NCI-H345 treated with DMSO at 0.1 percent for 48 hours (cell line): ENCODE results near the gene TIMM23.
"Not testable (repeated sequence)": the region's sequence is repeated elsewhere in the genome, so short reads cannot be mapped to it uniquely, and the experiment has no call there.

Experiments used
- DNase-seq: peaks from one replicate; lab custom pipeline; 2025; ENCODE audit not compliant: unreplicated experiment; lab: John Stamatoyannopoulos, UW

The TIMM23 gene

GRCh38 chr10:45985590-45985989 lies 13.3 kb downstream of the TIMM23 start:
- not testable (repeated sequence) for DNase-seq

GRCh38 chr10:45997557-45997956 lies 25.3 kb downstream of the TIMM23 start:
- no peak for DNase-seq

GRCh38 chr10:45997994-45998763 lies 25.9 kb downstream of the TIMM23 start:
- no peak for DNase-seq

GRCh38 chr10:45999955-46000354 lies 27.7 kb downstream of the TIMM23 start:
- not testable (repeated sequence) for DNase-seq

GRCh38 chr10:46000538-46000937 lies 28.2 kb downstream of the TIMM23 start:
- DNase-seq = no peak

- DNase-seq = no peak
Observed at GRCh38 chr10:46001187-46001756, 29.0 kb downstream of the TIMM23 start.

- not testable (repeated sequence) for DNase-seq
Observed at GRCh38 chr10:46002189-46002687, 29.9 kb downstream of the TIMM23 start.

- no peak for DNase-seq
Observed at GRCh38 chr10:46002916-46003693, 30.8 kb downstream of the TIMM23 start.

GRCh38 chr10:46004963-46005362 lies 32.7 kb downstream of the TIMM23 start:
- no peak for DNase-seq

GRCh38 chr10:46005383-46005782 lies 33.1 kb downstream of the TIMM23 start:
- DNase-seq = no peak

- DNase-seq = no peak
Observed at GRCh38 chr10:46006219-46006618, 33.9 kb downstream of the TIMM23 start.

GRCh38 chr10:46012746-46013145 lies 40.5 kb downstream of the TIMM23 start:
- no peak for DNase-seq

- no peak for DNase-seq
Observed at GRCh38 chr10:46014206-46014605, 41.9 kb downstream of the TIMM23 start.

GRCh38 chr10:46014683-46015405 lies 42.6 kb downstream of the TIMM23 start:
- DNase-seq = no peak

- no peak for DNase-seq
Observed at GRCh38 chr10:46016190-46016589, 43.9 kb downstream of the TIMM23 start.

- DNase-seq = no peak
Observed at GRCh38 chr10:46016811-46017210, 44.5 kb downstream of the TIMM23 start.

- DNase-seq = no peak
Observed at GRCh38 chr10:46017733-46018132, 45.4 kb downstream of the TIMM23 start.

- DNase-seq = no peak
Observed at GRCh38 chr10:46018453-46019176, 46.3 kb downstream of the TIMM23 start.

- DNase-seq = no peak
Observed at GRCh38 chr10:46019177-46019528, 46.9 kb downstream of the TIMM23 start.

GRCh38 chr10:46019569-46020343 lies 47.5 kb downstream of the TIMM23 start:
- no peak for DNase-seq
